Measurements from ENCODE around the gene LRRC75A. TPM values are rescaled to one million over a fixed set of nuclear protein-coding genes. Genes with fewer than 3 reads are reported as not detected.
A peak's percentile ranks its signal among the peaks of the same experiment; 100 is the strongest.

Gene LRRC75A
- total and polyA plus RNA-seq, 4 experiments from 2014 or later, result 0.72 to 5.7 (median 4.0) TPM

DNA sequence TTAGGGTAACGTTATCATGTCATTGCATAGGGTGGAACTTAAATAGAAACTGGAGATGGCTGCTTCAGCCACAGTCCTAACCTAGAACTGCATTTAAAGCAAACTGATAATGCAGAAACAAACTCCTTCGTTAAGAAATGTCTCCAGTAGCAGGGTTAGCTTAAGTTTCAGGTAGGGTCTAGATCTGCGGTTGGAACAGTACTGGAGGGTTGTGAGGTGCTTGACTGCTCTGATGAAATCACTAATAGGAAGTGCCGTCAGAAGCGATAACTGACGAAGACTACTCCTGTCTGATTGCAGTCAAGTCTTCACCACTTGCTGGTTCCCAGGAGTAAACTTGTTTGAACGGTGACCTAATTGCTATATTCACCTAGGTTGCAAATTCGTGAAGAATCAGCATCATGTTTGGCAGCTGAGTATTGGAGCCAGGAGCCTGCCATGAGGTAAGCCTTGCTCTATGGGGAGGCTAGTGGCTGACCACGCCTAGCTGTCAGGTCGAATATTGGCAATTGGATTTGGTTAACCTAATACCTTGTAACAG lies 52.1 kb downstream of the LRRC75A start:
- DNase-seq, result peak; percentile 42 to 91 (median 60)
- peaks cover 25 to 59% of the 10 kb centered on the region in 2 donors for H3K36me3 Mint-ChIP-seq
- CTCF ChIA-PET (ENCODE audit: partially characterized antibody), result interaction anchor here (0.7 to 5.9 kb wide), 8 partner anchors 11 to 87 kb away, joined by 3 to 71 read pairs (median 10); partner anchors contain the start of genes CENPV and TRPV2

GRCh38 chr17:16439303-16439791 lies 52.6 kb downstream of the LRRC75A start:
- ChIA-PET CTCF (ENCODE audit: partially characterized antibody) (interaction anchor here (1.6 to 5.9 kb wide), 5 partner anchors 14 to 75 kb away, joined by 6 to 71 read pairs (median 13); partner anchors contain the start of genes TRPV2 and UBB), POLR2A (ENCODE audit: partially characterized antibody) (interaction anchor here (0.9 to 8.2 kb wide), 15 partner anchors 8 to 440 kb away, joined by 3 to 122 read pairs (median 9); partner anchors contain the start of genes LRRC75A, TRPV2 and UBB)
- peak overlapping the region; percentile 78 to 95 for H3K4me3 ChIP-seq (ENCODE audit: low read length in 2 of 2)
- H3K9me3 ChIP-seq (ENCODE audit: control insufficient read depth in 1 of 2, low read length in 2 of 2), result no peaks in the 10 kb centered on the region
- H3K4me1 ChIP-seq (ENCODE audit: insufficient read depth, low read length), result peaks cover 45% of the 10 kb centered on the region
- Mint-ChIP-seq H3K4me1 (peaks cover 33 to 62% (median 44%) of the 10 kb centered on the region in 4 donors), H3K27me3 (no peaks in the 10 kb centered on the region), H3K9me3 (no peaks in the 10 kb centered on the region), H3K36me3 (peaks cover 24 to 56% of the 10 kb centered on the region in 2 donors), H3K4me3 (peak overlapping the region; percentile 98 to 100 (median 99)), H3K27ac (peak overlapping the region; percentile 96 to 100 (median 99))
- intact Hi-C loops (cut with micrococcal nuclease), result loop anchor here (2.0 kb wide), 1 partner anchor 13 kb away; no protein-coding TSS in a partner anchor
- peaks cover 19% of the 10 kb centered on the region for H3K36me3 ChIP-seq (ENCODE audit: insufficient read depth, low read length)
- peak in 4 of 5 donors; percentile 42 to 63 (median 45) for DNase-seq
- H3K27me3 ChIP-seq (ENCODE audit: insufficient read depth, low read length), result no peaks in the 10 kb centered on the region
- peak overlapping the region; percentile 94 for H3K27ac ChIP-seq (ENCODE audit: low read depth, low read length)

More for the DNA sequence above, 52.1 kb downstream of the LRRC75A start:
- peaks cover 45% of the 10 kb centered on the region for H3K4me1 ChIP-seq (ENCODE audit: insufficient read depth, low read length)
- H3K27me3 Mint-ChIP-seq, result no peaks in the 10 kb centered on the region
- POLR2A ChIA-PET (ENCODE audit: partially characterized antibody), result interaction anchor here (1.4 to 8.2 kb wide), 8 partner anchors 8 to 96 kb away, joined by 3 to 122 read pairs (median 14); partner anchors contain the start of genes TRPV2 and UBB
- no peaks in the 10 kb centered on the region for H3K9me3 ChIP-seq (ENCODE audit: control insufficient read depth in 1 of 2, low read length in 2 of 2)
- H3K4me3 Mint-ChIP-seq, result peak overlapping the region; percentile 98 to 100 (median 99)
- H3K27me3 ChIP-seq (ENCODE audit: insufficient read depth, low read length), result no peaks in the 10 kb centered on the region
- peak overlapping the region; percentile 94 for H3K27ac ChIP-seq (ENCODE audit: low read depth, low read length)
- peaks cover 19% of the 10 kb centered on the region for H3K36me3 ChIP-seq (ENCODE audit: insufficient read depth, low read length)
- peaks cover 33 to 63% (median 44%) of the 10 kb centered on the region in 4 donors for H3K4me1 Mint-ChIP-seq
- intact Hi-C loops (cut with micrococcal nuclease), result loop anchor here (2.0 kb wide), 1 partner anchor 13 kb away; no protein-coding TSS in a partner anchor
- peak overlapping the region; percentile 78 to 95 for H3K4me3 ChIP-seq (ENCODE audit: low read length in 2 of 2)
- H3K9me3 Mint-ChIP-seq, result no peaks in the 10 kb centered on the region
- peak overlapping the region; percentile 96 to 100 (median 99) for H3K27ac Mint-ChIP-seq

DNA sequence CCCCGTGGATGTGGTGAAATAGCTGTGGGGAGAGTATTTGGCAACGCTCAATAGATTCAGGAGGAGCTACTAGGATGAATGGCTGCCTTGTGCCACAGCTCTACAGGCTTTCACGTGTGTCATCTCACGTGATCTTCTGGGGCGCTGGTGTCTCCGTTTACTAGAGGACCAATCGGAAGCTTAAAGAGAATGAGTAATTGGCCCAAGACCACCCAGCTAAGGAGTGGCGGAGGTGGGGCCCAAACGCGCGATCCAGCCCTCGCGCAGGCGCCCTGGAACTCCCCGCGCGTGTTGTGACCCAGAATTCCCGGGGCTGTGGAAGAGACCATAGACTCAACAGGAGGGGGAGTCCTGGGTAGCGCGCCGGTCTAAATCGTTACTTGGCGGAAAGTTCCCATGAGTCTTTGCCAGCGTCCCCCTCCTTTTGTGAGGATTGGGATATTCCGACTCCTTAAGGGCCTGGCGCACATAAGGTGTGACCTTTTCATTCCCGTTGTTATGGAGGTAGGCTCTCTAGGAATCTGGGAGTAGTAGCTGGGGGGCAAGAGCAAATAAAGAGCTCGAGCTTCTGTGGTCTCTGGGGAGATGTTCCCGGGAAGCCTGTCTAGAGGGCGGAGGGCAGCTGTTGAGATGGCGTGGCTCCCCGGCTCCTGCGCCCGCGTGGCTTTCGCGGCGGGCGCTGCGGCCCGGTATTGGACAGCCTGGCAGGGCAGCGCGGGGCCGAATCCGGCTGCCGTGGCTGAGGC lies 53.3 kb downstream of the LRRC75A start:
- ChIA-PET CTCF (ENCODE audit: partially characterized antibody) (interaction anchor here (1.1 to 5.9 kb wide), 10 partner anchors 11 to 97 kb away, joined by 3 to 71 read pairs (median 9); partner anchors contain the start of genes TRPV2 and UBB), POLR2A (ENCODE audit: partially characterized antibody) (interaction anchor here (0.5 to 8.2 kb wide), 20 partner anchors 9 to 440 kb away, joined by 3 to 122 read pairs (median 6); partner anchors contain the start of genes CENPV, LRRC75A, TRPV2 and UBB)
- Histone ChIP-seq H3K9me3 (ENCODE audit: control insufficient read depth in 1 of 2, low read length in 2 of 2) (no peaks in the 10 kb centered on the region), H3K36me3 (ENCODE audit: insufficient read depth, low read length) (peaks cover 19% of the 10 kb centered on the region), H3K27me3 (ENCODE audit: insufficient read depth, low read length) (no peaks in the 10 kb centered on the region), H3K4me3 (ENCODE audit: low read length in 2 of 2) (peak overlapping the region; percentile 78 to 95), H3K4me1 (ENCODE audit: insufficient read depth, low read length) (peaks cover 45% of the 10 kb centered on the region), H3K27ac (ENCODE audit: low read depth, low read length) (peak overlapping the region; percentile 94)
- Mint-ChIP-seq H3K4me3 (peak overlapping the region; percentile 98 to 100 (median 99)), H3K36me3 (peaks cover 21 to 53% of the 10 kb centered on the region in 2 donors), H3K4me1 (peaks cover 32 to 57% (median 43%) of the 10 kb centered on the region in 4 donors), H3K27ac (peak overlapping the region; percentile 96 to 100 (median 99)), H3K27me3 (no peaks in the 10 kb centered on the region), H3K9me3 (no peaks in the 10 kb centered on the region)
- DNase-seq, result peak; percentile 94 to 97 (median 96)
- intact Hi-C loops (cut with micrococcal nuclease), result loop anchor here (1.0 to 2.0 kb wide), 4 partner anchors 14 to 97 kb away; partner anchors contain the start of gene UBB

GRCh38 chr17:16438173-16438556 lies 53.8 kb downstream of the LRRC75A start:
- DNase-seq, result no peak
- no peaks in the 10 kb centered on the region for H3K27me3 Mint-ChIP-seq
- H3K36me3 Mint-ChIP-seq, result peaks cover 21 to 52% of the 10 kb centered on the region in 2 donors
- Histone ChIP-seq H3K27ac (ENCODE audit: low read depth, low read length) (peak overlapping the region; percentile 94), H3K9me3 (ENCODE audit: control insufficient read depth in 1 of 2, low read length in 2 of 2) (no peaks in the 10 kb centered on the region), H3K4me3 (ENCODE audit: low read length in 2 of 2) (peak overlapping the region; percentile 71 to 95), H3K27me3 (ENCODE audit: insufficient read depth, low read length) (no peaks in the 10 kb centered on the region), H3K36me3 (ENCODE audit: insufficient read depth, low read length) (peaks cover 15% of the 10 kb centered on the region), H3K4me1 (ENCODE audit: insufficient read depth, low read length) (peaks cover 43% of the 10 kb centered on the region)
- ChIA-PET POLR2A (ENCODE audit: partially characterized antibody) (interaction anchor here (0.8 to 8.2 kb wide), 17 partner anchors 8 to 222 kb away, joined by 3 to 122 read pairs (median 7); partner anchors contain the start of genes CENPV, LRRC75A, TRPV2 and UBB), CTCF (ENCODE audit: partially characterized antibody) (interaction anchor here (1.1 to 5.9 kb wide), 10 partner anchors 10 to 98 kb away, joined by 3 to 71 read pairs (median 9); partner anchors contain the start of genes TRPV2 and UBB)
- peak overlapping the region; percentile 96 to 100 (median 99) for H3K27ac Mint-ChIP-seq
- H3K9me3 Mint-ChIP-seq, result no peaks in the 10 kb centered on the region
- peaks cover 32 to 56% (median 43%) of the 10 kb centered on the region in 4 donors for H3K4me1 Mint-ChIP-seq
- H3K4me3 Mint-ChIP-seq, result peak overlapping the region; percentile 98 to 100 (median 99)
- intact Hi-C loops (cut with micrococcal nuclease), result loop anchor here (1.0 to 2.0 kb wide), 4 partner anchors 15 to 97 kb away; partner anchors contain the start of gene UBB

DNA sequence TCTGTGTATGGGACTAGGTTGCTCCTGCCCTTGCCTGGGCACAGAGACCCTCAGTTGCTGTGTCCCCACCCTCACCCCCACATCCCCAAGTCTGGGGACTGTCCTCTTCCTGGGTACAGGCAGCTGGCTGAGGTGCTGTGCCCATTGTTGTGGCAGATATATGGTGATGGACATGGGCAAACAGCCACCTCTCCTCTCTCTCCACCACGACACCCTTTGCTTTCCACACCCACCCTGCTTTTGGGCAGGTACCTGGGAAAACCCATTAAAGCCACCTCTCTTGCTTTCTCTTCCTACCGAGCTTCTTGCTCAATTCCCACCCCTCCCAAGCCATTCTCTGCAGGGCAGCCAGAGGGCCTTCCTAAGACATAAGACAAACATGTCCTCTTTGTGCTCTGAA lies 54.9 kb downstream of the LRRC75A start:
- H3K4me3 ChIP-seq (ENCODE audit: low read length in 2 of 2), result no peak overlapping the region
- ChIA-PET CTCF (ENCODE audit: partially characterized antibody) (interaction anchor here (0.8 to 5.9 kb wide), 4 partner anchors 9 to 73 kb away, joined by 3 to 71 read pairs (median 14); partner anchors contain the start of gene TRPV2), POLR2A (ENCODE audit: partially characterized antibody) (interaction anchor here (0.8 to 8.2 kb wide), 4 partner anchors 9 to 99 kb away, joined by 3 to 122 read pairs (median 22); partner anchors contain the start of gene TRPV2)
- intact Hi-C loops (cut with micrococcal nuclease), result no loop called here
- H3K27me3 ChIP-seq (ENCODE audit: insufficient read depth, low read length), result no peaks in the 10 kb centered on the region
- Mint-ChIP-seq H3K9me3 (no peaks in the 10 kb centered on the region), H3K4me3 (peak overlapping the region in 3 of 8 donors; percentile 8 to 26 (median 21)), H3K27ac (peak overlapping the region in 6 of 7 donors; percentile 42 to 96 (median 54)), H3K4me1 (peaks cover 25 to 46% (median 36%) of the 10 kb centered on the region in 4 donors), H3K27me3 (no peaks in the 10 kb centered on the region), H3K36me3 (peaks cover 15 to 47% of the 10 kb centered on the region in 2 donors)
- peak in 1 of 5 donors; percentile 37 for DNase-seq
- H3K9me3 ChIP-seq (ENCODE audit: control insufficient read depth in 1 of 2, low read length in 2 of 2), result no peaks in the 10 kb centered on the region
- H3K4me1 ChIP-seq (ENCODE audit: insufficient read depth, low read length), result peaks cover 33% of the 10 kb centered on the region
- no peak overlapping the region for H3K27ac ChIP-seq (ENCODE audit: low read depth, low read length)
- peaks cover 5% of the 10 kb centered on the region for H3K36me3 ChIP-seq (ENCODE audit: insufficient read depth, low read length)
